ENCODE measurements around the gene BCAS1.
"Not testable (repeated sequence)": the region's sequence is repeated elsewhere in the genome, so short reads cannot be mapped to it uniquely, and the experiment has no call there.

The BCAS1 gene

GRCh38 chr20:53935344-53936084 lies 134.9 kb downstream of the BCAS1 start:
- no peaks in the 10 kb centered on the region for H3K36me3 ChIP-seq (replicated peaks; ENCODE audit: insufficient read depth, low read length)
- H3F3A ChIP-seq (ENCODE audit: insufficient read depth, low read length): peaks cover 46% of the 10 kb centered on the region
- H2AFZ ChIP-seq (ENCODE audit: low read length): peak overlapping the region; percentile 69
- H3K4me2 ChIP-seq (ENCODE audit: low read depth, low read length): peak overlapping the region; percentile 66
- no peaks in the 10 kb centered on the region for H4K20me1 ChIP-seq (ENCODE audit: insufficient read depth, low read length)
- H3K27me3 ChIP-seq (replicated peaks; ENCODE audit: insufficient read depth, low read length): no peaks in the 10 kb centered on the region
- H3K9me2 ChIP-seq (replicated peaks; ENCODE audit: insufficient read depth, low read length): no peaks in the 10 kb centered on the region
- H3K4me1 ChIP-seq (ENCODE audit: low read length): peaks cover 66% of the 10 kb centered on the region
- TF ChIP-seq CTCF (IDR thresholded peaks at IDR 0.05; ENCODE audit: low read length): no peak
- no peak for TF ChIP-seq EZH2 (optimal IDR thresholded peaks at IDR 0.05; ENCODE audit: low read depth, low read length)
- no peak for TF ChIP-seq EZH2phosphoT487 (IDR thresholded peaks at IDR 0.05; ENCODE audit: low read length)
- H3K27ac ChIP-seq (ENCODE audit: low read length): peak overlapping the region; percentile 93
- peak; percentile 39 for DNase-seq
- H3K79me2 ChIP-seq (ENCODE audit: low read length): peaks cover 9% of the 10 kb centered on the region
- peak overlapping the region; percentile 25; the same call in 1 of the 2 replicates for H3K4me3 ChIP-seq (ENCODE audit: low read length)
- H3K9ac ChIP-seq (ENCODE audit: low read length): peak overlapping the region; percentile 59
- H3K9me3 ChIP-seq (replicated peaks; ENCODE audit: insufficient read depth, low read length): no peaks in the 10 kb centered on the region

GRCh38 chr20:53934421-53935343 lies 135.7 kb downstream of the BCAS1 start:
- H3K4me1 ChIP-seq (ENCODE audit: low read length): peaks cover 65% of the 10 kb centered on the region
- H2AFZ ChIP-seq (ENCODE audit: low read length): peak overlapping the region; percentile 69
- H3K9ac ChIP-seq (ENCODE audit: low read length): peak overlapping the region; percentile 59
- no peaks in the 10 kb centered on the region for H3K9me2 ChIP-seq (replicated peaks; ENCODE audit: insufficient read depth, low read length)
- H4K20me1 ChIP-seq (ENCODE audit: insufficient read depth, low read length): no peaks in the 10 kb centered on the region
- H3K4me3 ChIP-seq (ENCODE audit: low read length): peak overlapping the region; percentile 25
- peak; percentile 70 for DNase-seq
- H3K27me3 ChIP-seq (replicated peaks; ENCODE audit: insufficient read depth, low read length): no peaks in the 10 kb centered on the region
- TF ChIP-seq EZH2phosphoT487 (IDR thresholded peaks at IDR 0.05; ENCODE audit: low read length): no peak
- TF ChIP-seq EZH2 (optimal IDR thresholded peaks at IDR 0.05; ENCODE audit: low read depth, low read length): no peak
- TF ChIP-seq CTCF (IDR thresholded peaks at IDR 0.05; ENCODE audit: low read length): no peak
- peak overlapping the region; percentile 66 for H3K4me2 ChIP-seq (ENCODE audit: low read depth, low read length)
- H3K9me3 ChIP-seq (replicated peaks; ENCODE audit: insufficient read depth, low read length): no peaks in the 10 kb centered on the region
- 0 out of 2 replicates have a peak, but pooled peaks cover 5% of the 10 kb centered on the region for H3K79me2 ChIP-seq (ENCODE audit: low read length)
- H3F3A ChIP-seq (ENCODE audit: insufficient read depth, low read length): peaks cover 50% of the 10 kb centered on the region
- H3K27ac ChIP-seq (ENCODE audit: low read length): peak overlapping the region; percentile 93
- H3K36me3 ChIP-seq (replicated peaks; ENCODE audit: insufficient read depth, low read length): no peaks in the 10 kb centered on the region

GRCh38 chr20:53933232-53933846 lies 137.1 kb downstream of the BCAS1 start:
- no peak overlapping the region for H3K9ac ChIP-seq (ENCODE audit: low read length)
- no peaks in the 10 kb centered on the region for H3K27me3 ChIP-seq (replicated peaks; ENCODE audit: insufficient read depth, low read length)
- H2AFZ ChIP-seq (ENCODE audit: low read length): no peak overlapping the region
- peak overlapping the region; percentile 66; the same call in 1 of the 2 replicates for H3K4me2 ChIP-seq (ENCODE audit: low read depth, low read length)
- no peaks in the 10 kb centered on the region for H4K20me1 ChIP-seq (ENCODE audit: insufficient read depth, low read length)
- no peaks in the 10 kb centered on the region for H3K9me3 ChIP-seq (replicated peaks; ENCODE audit: insufficient read depth, low read length)
- no peak for DNase-seq
- H3K36me3 ChIP-seq (replicated peaks; ENCODE audit: insufficient read depth, low read length): no peaks in the 10 kb centered on the region
- no peaks in the 10 kb centered on the region for H3K9me2 ChIP-seq (replicated peaks; ENCODE audit: insufficient read depth, low read length)
- no peaks in the 10 kb centered on the region for H3K79me2 ChIP-seq (ENCODE audit: low read length)
- peak overlapping the region; percentile 93; the same call in 1 of the 2 replicates for H3K27ac ChIP-seq (ENCODE audit: low read length)
- no peak overlapping the region for H3K4me3 ChIP-seq (ENCODE audit: low read length)
- peaks cover 52% of the 10 kb centered on the region for H3F3A ChIP-seq (ENCODE audit: insufficient read depth, low read length)
- TF ChIP-seq CTCF (IDR thresholded peaks at IDR 0.05; ENCODE audit: low read length): no peak
- no peak for TF ChIP-seq EZH2phosphoT487 (IDR thresholded peaks at IDR 0.05; ENCODE audit: low read length)
- TF ChIP-seq EZH2 (optimal IDR thresholded peaks at IDR 0.05; ENCODE audit: low read depth, low read length): no peak
- peaks cover 63% of the 10 kb centered on the region for H3K4me1 ChIP-seq (ENCODE audit: low read length)

GRCh38 chr20:53932655-53933192 lies 137.7 kb downstream of the BCAS1 start:
- not testable (repeated sequence) for H3K9me2 ChIP-seq (replicated peaks; ENCODE audit: insufficient read depth, low read length); H3K9ac ChIP-seq (ENCODE audit: low read length); H3K36me3 ChIP-seq (replicated peaks; ENCODE audit: insufficient read depth, low read length); H4K20me1 ChIP-seq (ENCODE audit: insufficient read depth, low read length); H3K27ac ChIP-seq (ENCODE audit: low read length); H2AFZ ChIP-seq (ENCODE audit: low read length); H3K9me3 ChIP-seq (replicated peaks; ENCODE audit: insufficient read depth, low read length); H3K4me3 ChIP-seq (ENCODE audit: low read length); DNase-seq; H3K79me2 ChIP-seq (ENCODE audit: low read length); H3K27me3 ChIP-seq (replicated peaks; ENCODE audit: insufficient read depth, low read length); H3K4me2 ChIP-seq (ENCODE audit: low read depth, low read length)
- H3K4me1 ChIP-seq (ENCODE audit: low read length): peaks cover 63% of the 10 kb centered on the region
- peaks cover 52% of the 10 kb centered on the region for H3F3A ChIP-seq (ENCODE audit: insufficient read depth, low read length)
